Measurements from ENCODE around the gene ETV1.
A peak's percentile ranks its signal among the peaks of the same experiment; 100 is the strongest.

ETV1 gene

DNA sequence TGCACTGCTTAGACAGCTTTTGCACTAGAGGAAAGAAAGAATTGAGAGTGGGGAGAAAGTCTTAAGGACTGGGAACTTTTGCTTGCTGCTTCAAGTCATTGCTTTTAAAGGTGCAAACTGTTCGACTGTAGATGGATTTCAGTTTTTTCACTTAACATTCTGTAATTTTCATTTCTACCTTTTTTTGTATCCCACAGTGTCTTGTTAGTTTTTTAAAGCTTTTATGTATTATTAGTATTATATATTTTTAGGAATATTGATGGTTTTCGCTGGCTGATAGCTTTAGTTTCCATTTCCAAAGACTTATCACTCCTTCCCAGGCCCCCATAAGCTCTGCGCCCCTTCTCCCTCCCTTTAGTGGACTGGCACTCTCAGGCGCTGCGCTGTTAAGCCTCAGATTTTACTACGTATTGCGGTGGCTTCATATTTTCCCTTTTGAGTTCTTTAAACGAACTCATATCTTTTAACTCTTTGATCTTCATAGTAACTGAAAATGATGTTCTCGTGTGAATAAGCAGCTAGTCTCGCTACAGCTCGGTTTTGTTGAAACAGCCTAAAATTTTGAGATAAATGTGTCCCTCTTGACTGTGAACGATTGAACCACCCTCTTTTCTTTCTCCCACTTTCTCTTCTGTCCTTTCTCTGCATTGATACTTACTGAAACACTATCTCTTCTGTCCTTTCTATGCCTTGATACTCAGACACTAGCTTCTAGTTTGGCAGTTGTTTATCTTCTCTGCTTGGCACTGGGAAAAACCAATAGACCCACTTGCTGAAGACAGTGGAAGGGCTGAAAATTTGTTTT, 2.5 kb upstream of the ETV1 start:
- H3K27ac Mint-ChIP-seq: no peak overlapping the region
- H3K27me3 Mint-ChIP-seq: no peaks in the 10 kb centered on the region
- H3K36me3 Mint-ChIP-seq: no peaks in the 10 kb centered on the region
- no peak overlapping the region for H3K4me3 Mint-ChIP-seq
- no peaks in the 10 kb centered on the region for H3K4me1 Mint-ChIP-seq
- DNase-seq (ENCODE audit: low spot score in 2 of 2): no peak
- no peak for ATAC-seq (ENCODE audit: low read depth)
- peaks cover 4% of the 10 kb centered on the region for H3K9me3 Mint-ChIP-seq

DNA sequence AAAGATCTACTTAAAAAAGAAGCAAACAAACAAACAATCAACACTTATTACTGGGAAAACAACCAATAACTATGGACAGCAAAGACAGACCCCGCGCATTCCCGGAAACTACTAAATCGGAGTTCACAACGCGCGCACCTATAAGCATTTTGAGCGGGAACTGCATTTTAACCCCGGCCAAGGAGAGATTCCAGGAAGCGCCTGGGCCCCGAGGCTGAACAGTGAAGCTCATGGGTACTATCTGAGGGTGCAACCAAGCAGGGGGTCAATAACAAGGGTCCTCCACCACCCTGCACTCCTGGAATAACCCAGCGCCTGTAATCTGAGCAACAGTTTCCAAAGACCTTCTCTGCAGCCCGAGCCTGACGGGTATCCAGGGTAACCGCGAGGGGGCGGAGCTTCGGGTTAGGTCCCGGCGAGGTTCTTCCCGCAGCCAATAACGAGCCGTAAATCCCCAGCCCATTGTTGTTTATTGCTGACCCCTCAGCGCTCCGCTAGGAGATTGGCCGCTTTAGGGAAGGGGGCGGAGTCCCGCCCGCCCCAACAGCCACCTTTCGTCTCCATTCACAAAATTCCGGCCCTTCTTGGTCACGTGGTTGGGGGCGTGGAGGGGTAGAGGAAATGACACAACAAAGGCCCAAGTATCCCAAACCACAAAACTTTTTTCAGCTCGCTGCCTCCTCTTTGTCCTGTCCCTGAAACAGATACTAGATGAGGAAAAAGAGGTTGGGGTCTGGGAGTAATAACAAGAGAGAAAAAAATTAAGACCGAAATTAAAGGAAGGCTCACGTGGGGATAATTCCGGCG, 1.7 kb upstream of the ETV1 start:
- ATAC-seq (ENCODE audit: low read depth): peak; percentile 33
- H3K27ac Mint-ChIP-seq: no peak overlapping the region
- H3K4me3 Mint-ChIP-seq: no peak overlapping the region
- H3K9me3 Mint-ChIP-seq: peaks cover under 1% of the 10 kb centered on the region
- peaks cover 1% of the 10 kb centered on the region for H3K27me3 Mint-ChIP-seq
- H3K36me3 Mint-ChIP-seq: no peaks in the 10 kb centered on the region
- no peaks in the 10 kb centered on the region for H3K4me1 Mint-ChIP-seq
- DNase-seq (ENCODE audit: low spot score in 2 of 2): no peak

DNA sequence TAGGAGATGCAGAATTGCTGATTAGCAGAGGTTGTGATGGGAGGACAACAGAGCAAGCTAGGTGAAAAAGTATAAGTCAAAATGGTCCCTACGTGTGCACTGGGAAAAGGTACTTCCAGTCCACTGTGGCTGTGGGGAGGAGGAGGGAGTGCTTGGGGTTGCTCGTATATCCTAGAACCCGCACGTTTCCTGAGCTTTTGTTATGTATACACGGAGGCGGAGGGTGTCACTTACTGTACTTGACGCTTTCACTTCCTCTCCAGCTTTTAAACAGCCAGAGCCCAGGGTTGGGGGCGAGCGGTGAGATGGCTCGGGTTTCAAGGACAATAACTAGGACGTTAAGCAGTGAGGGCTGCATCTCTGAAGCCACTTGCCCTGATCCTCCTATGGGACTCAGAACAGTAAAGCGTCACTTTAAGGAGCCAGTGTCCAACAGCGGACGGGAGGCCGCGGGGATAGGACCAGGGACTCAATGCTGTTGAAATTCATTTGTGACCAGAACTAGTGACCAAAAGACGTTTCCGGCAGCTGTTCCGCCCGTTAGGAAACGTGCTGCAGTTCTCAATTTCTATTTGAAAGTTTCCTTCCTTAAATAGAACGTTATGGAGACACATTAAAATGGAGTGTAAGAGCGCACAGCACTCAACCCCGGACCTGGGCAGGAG, 985 bp upstream of the ETV1 start:
- no peak overlapping the region for H3K27ac Mint-ChIP-seq
- peak; percentile 78 for ATAC-seq (ENCODE audit: low read depth)

DNA sequence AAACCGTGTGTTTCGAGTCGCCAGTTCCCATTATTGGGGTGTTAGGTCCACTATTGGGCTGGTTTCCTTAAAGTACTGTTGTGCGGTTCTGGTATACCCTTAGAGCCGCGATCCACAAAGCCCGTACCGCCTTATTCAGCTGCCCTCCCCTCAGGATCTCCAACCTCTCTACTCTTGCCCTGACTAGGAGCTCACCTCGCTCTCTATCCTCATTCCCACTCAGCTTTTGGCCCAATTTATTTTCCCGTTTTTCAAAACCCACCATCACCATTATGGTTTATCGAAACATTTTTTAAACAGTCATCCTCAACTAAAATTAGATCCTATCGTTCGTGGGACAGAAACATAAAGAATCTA, 461 bp upstream of the ETV1 start:
- Mint-ChIP-seq H3K9me3 (no peaks in the 10 kb centered on the region), H3K36me3 (no peaks in the 10 kb centered on the region), H3K4me3 (no peak overlapping the region), H3K27ac (no peak overlapping the region), H3K27me3 (peaks cover 1% of the 10 kb centered on the region), H3K4me1 (no peaks in the 10 kb centered on the region)
- DNase-seq (ENCODE audit: low spot score in 2 of 2) (no peak), ATAC-seq (ENCODE audit: low read depth) (no peak)

More for the DNA sequence above, 985 bp upstream of the ETV1 start:
- Mint-ChIP-seq H3K27me3 (peaks cover 1% of the 10 kb centered on the region), H3K36me3 (no peaks in the 10 kb centered on the region), H3K9me3 (no peaks in the 10 kb centered on the region), H3K4me3 (no peak overlapping the region), H3K4me1 (no peaks in the 10 kb centered on the region)
- DNase-seq (ENCODE audit: low spot score in 2 of 2): peak in 1 of 2 donors; percentile 3

DNA sequence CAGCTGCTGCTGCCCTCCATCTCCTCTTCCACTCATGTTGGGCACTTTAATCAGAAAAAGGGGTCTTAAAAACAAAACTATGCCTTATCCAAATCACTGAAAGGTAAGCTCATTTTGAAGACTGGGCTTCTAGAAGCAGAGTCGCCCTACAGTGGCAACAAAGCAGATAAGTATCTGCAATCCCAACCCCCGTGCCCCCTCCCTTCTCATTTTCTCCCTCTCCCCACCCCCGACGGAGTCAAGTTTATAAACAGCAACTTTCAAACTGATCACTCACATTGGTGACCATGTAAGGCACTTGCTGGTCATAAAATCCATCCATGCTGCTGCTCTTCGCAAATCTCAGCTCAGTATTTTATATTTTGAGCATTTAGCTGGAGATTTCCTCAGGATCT, 738 bp downstream of the ETV1 start:
- Mint-ChIP-seq H3K9me3 (no peaks in the 10 kb centered on the region), H3K27me3 (peaks cover 1% of the 10 kb centered on the region), H3K4me3 (no peak overlapping the region), H3K27ac (no peak overlapping the region), H3K36me3 (no peaks in the 10 kb centered on the region), H3K4me1 (no peaks in the 10 kb centered on the region)
- ATAC-seq (ENCODE audit: low read depth) (no peak), DNase-seq (ENCODE audit: low spot score in 2 of 2) (no peak)

DNA sequence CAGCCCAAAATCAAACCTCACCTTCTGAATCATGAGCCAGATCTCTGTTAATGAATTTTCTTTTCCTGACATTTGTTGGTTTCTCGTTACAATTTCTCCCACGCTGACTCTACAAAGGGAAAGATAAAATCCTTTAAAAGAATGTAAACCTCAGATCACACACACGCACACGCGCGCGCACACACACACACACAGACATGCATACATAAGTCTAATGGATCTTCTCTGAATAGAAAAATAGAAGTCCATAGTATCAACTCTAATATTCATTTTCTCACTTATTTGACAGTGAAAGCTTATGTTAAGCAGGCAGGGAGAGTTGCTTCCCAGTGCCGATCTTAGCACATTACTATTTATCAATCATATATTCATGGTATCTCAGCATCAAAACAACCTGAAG, 1.4 kb downstream of the ETV1 start:
- DNase-seq (ENCODE audit: low spot score in 2 of 2) (no peak), ATAC-seq (ENCODE audit: low read depth) (no peak)
- no peak overlapping the region for H3K4me3 Mint-ChIP-seq
- no peaks in the 10 kb centered on the region for H3K9me3 Mint-ChIP-seq
- H3K36me3 Mint-ChIP-seq: no peaks in the 10 kb centered on the region
- H3K4me1 Mint-ChIP-seq: no peaks in the 10 kb centered on the region
- no peak overlapping the region for H3K27ac Mint-ChIP-seq
- peaks cover 1% of the 10 kb centered on the region for H3K27me3 Mint-ChIP-seq

DNA sequence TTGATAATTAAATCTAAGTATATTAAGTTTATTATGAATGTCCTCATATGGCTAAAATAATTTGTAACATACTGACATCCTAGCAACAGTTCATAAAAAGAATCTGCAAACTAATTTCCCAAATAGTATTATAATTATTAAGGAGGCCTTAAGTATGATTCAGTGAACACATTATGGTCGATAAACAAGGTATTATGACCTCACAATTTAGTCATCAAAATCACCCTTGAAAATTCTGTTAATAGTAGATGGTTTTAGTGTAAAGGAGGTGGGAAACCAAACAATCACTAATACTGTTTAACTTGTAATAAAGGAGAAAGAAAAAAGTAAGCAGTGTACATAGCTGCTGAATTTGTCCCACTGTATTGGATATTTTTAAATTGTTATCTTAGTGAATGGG, 2.1 kb downstream of the ETV1 start:
- peaks cover 1% of the 10 kb centered on the region for H3K27me3 Mint-ChIP-seq

GRCh38 chr7:13986208-13986607, 3.3 kb downstream of the ETV1 start:
- peaks cover 1% of the 10 kb centered on the region for H3K27me3 Mint-ChIP-seq
- no peak overlapping the region for H3K27ac Mint-ChIP-seq
- H3K4me1 Mint-ChIP-seq: no peaks in the 10 kb centered on the region
- H3K4me3 Mint-ChIP-seq: no peak overlapping the region
- H3K9me3 Mint-ChIP-seq: no peaks in the 10 kb centered on the region
- DNase-seq (ENCODE audit: low spot score in 2 of 2) (no peak), ATAC-seq (ENCODE audit: low read depth) (no peak)
- no peaks in the 10 kb centered on the region for H3K36me3 Mint-ChIP-seq

More for the DNA sequence above, 2.1 kb downstream of the ETV1 start:
- no peak for ATAC-seq (ENCODE audit: low read depth)
- Mint-ChIP-seq H3K27ac (no peak overlapping the region), H3K4me1 (no peaks in the 10 kb centered on the region), H3K9me3 (no peaks in the 10 kb centered on the region), H3K36me3 (no peaks in the 10 kb centered on the region), H3K4me3 (no peak overlapping the region)
- DNase-seq (ENCODE audit: low spot score in 2 of 2): no peak

DNA sequence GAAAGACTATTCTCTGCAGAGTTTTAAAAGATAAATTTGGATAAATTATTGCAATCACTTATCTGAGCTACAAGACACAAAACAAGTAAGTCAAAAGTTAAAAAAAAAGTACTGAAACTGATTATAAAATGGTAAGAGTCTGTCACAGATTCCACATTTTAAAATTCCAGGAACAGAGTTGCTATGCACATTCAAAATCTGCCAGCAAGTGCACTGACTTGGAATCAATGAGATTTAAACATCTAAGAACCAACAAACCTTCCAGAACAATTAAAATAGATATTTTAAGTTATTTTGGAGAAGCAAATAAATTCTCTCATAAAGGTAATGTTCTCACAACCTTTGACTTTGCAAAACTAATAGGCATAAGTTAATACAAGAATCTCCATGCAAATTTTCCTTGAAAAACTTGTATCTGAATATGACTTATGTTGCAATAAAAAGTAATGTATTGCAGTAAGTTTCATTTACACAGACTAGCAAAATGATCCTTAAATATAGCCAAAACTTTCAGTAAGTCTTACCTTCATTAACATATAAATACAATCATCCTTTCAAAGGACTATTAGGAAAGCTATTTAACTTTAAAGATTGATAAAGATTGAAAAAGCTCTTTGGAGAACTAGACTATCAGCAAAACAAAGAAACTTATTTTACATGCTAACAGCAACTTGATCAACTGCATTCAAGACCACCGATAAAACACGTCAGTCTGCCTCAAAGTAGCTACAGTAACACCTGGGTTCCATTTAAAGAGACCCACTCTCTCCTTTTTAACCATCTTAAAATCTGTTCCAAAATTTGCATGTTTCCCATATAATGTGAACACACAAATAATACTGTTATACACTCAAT, 4.4 kb downstream of the ETV1 start:
- no peaks in the 10 kb centered on the region for H3K36me3 Mint-ChIP-seq
- ATAC-seq (ENCODE audit: low read depth) (no peak), DNase-seq (ENCODE audit: low spot score in 2 of 2) (no peak)
- H3K27ac Mint-ChIP-seq: no peak overlapping the region
- no peaks in the 10 kb centered on the region for H3K9me3 Mint-ChIP-seq
- peaks cover 1% of the 10 kb centered on the region for H3K27me3 Mint-ChIP-seq
- no peaks in the 10 kb centered on the region for H3K4me1 Mint-ChIP-seq
- H3K4me3 Mint-ChIP-seq: no peak overlapping the region

GRCh38 chr7:13984061-13984460, 5.4 kb downstream of the ETV1 start:
- H3K36me3 Mint-ChIP-seq: no peaks in the 10 kb centered on the region
- H3K9me3 Mint-ChIP-seq: no peaks in the 10 kb centered on the region
- no peak for ATAC-seq (ENCODE audit: low read depth)

DNA sequence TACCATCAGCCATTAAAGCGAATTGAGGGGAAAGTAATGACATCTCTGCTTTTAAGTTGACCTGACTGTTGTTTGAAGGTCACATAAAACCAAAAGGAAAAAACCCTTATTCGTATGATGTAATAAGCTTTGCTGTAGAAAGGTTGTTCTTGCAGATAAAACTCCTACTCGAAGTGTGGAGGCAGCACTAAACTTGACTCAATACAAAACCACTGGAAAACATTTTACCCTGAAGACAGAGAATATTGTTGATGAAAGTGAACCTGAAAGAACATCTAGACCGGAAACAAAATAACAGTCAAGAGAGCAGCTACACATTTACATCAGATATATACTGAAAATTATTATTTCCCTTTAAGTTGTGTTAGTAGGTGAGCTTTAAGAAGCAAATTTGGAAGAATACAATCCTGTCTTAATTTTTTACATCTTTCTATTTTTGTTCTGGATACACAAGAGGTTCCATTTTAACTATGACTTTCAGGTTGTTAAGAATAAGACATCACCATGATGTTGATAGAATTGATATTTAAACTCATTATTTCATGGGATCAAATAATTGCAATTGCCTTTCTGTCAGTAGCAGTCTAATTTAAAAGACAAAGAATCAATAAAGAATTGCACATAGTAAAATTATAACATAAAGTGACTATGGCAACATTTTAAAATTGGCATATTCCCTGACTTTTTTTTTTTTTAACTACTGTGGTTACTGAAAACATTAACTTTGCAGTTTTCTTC, 6.4 kb downstream of the ETV1 start:
- no peak for DNase-seq (ENCODE audit: low spot score in 2 of 2)
- Mint-ChIP-seq H3K36me3 (no peaks in the 10 kb centered on the region), H3K9me3 (no peaks in the 10 kb centered on the region), H3K27me3 (peaks cover 1% of the 10 kb centered on the region), H3K4me1 (no peaks in the 10 kb centered on the region), H3K27ac (no peak overlapping the region), H3K4me3 (no peak overlapping the region)
- no peak for ATAC-seq (ENCODE audit: low read depth)

More at GRCh38 chr7:13984061-13984460, 5.4 kb downstream of the ETV1 start:
- Mint-ChIP-seq H3K4me3 (no peak overlapping the region), H3K4me1 (no peaks in the 10 kb centered on the region), H3K27me3 (peaks cover 1% of the 10 kb centered on the region), H3K27ac (no peak overlapping the region)
- DNase-seq (ENCODE audit: low spot score in 2 of 2): no peak

- no peak overlapping the region for H3K4me3 Mint-ChIP-seq
- ATAC-seq (ENCODE audit: low read depth) (no peak), DNase-seq (ENCODE audit: low spot score in 2 of 2) (no peak)
- no peaks in the 10 kb centered on the region for H3K4me1 Mint-ChIP-seq
- no peaks in the 10 kb centered on the region for H3K9me3 Mint-ChIP-seq
- no peaks in the 10 kb centered on the region for H3K36me3 Mint-ChIP-seq
- no peak overlapping the region for H3K27ac Mint-ChIP-seq
- H3K27me3 Mint-ChIP-seq: peaks cover 2% of the 10 kb centered on the region
These were observed 8.4 kb downstream of the ETV1 start for GRCh38 chr7:13981070-13981469.

DNA sequence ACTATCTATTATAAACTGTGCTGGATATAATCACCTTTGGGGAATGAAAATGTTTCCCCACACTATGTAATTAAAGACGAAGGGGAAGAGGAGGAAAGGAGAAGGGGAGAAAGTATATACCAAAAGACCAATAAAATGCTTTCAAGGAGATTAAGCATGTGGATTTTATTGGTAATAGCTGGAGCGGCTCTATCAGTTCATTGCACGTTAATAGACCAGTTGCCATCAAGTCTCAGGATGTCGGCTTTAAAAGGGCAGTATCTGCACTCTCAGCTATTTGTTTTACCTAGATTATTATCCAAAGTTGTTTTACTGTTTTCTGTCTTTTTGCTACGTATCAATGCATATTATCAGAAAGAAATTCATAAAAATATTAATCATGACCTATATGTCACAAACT, 9.0 kb downstream of the ETV1 start:
- DNase-seq (ENCODE audit: low spot score in 2 of 2) (no peak), ATAC-seq (ENCODE audit: low read depth) (no peak)
- Mint-ChIP-seq H3K27ac (no peak overlapping the region), H3K9me3 (no peaks in the 10 kb centered on the region), H3K36me3 (no peaks in the 10 kb centered on the region), H3K4me3 (no peak overlapping the region), H3K27me3 (peaks cover 2% of the 10 kb centered on the region), H3K4me1 (no peaks in the 10 kb centered on the region)

Measured in memory B cell (primary cell).